Kidney (tissue), 14 donors: Measurements from ENCODE around the gene OAS2. TPM values are rescaled to one million over a fixed set of nuclear protein-coding genes. Genes with fewer than 3 reads are reported as not detected.

Experiments used
- DNase-seq, 5 donors: peaks; one replicate each; pipeline ENCODE4 v3.0.0-alpha.2; 2013 to 2020
- FAIRE-seq: peaks from 2 replicates; lab custom pipeline; 2012; peaks lifted over from hg19 to GRCh38; lab: Jason Lieb, UNC
- H3K27ac ChIP-seq, 2 donors: one replicate each; pipeline ENCODE4 v1.7.0; 2013; ENCODE audit warnings: low read depth in 2 of 2, low read length in 2 of 2, inconsistent platforms in 1 of 2
- H3K27me3 ChIP-seq: one replicate; pipeline ENCODE4 v1.7.1; 2013; ENCODE audit warnings: low read length, inconsistent platforms; ENCODE audit not compliant: control insufficient read depth, insufficient read depth
- H3K36me3 ChIP-seq, 3 donors: one replicate each; pipeline versions ENCODE4 v1.7.0 to v1.7.1; 2013; ENCODE audit warnings: low read length in 3 of 3, control low read depth in 1 of 3, inconsistent platforms in 1 of 3; ENCODE audit not compliant: insufficient read depth in 3 of 3, control insufficient read depth in 2 of 3
- H3K4me1 ChIP-seq, 3 donors: one replicate each; pipeline versions ENCODE4 v1.7.0 to v1.7.1; 2013; ENCODE audit warnings: low read length in 3 of 3, inconsistent platforms in 1 of 3, low read depth in 1 of 3; ENCODE audit not compliant: control insufficient read depth in 2 of 3, insufficient read depth in 2 of 3
- H3K4me3 ChIP-seq, 3 donors: one replicate each; pipeline versions ENCODE4 v1.7.0 to v1.8.1; 2013; ENCODE audit warnings: low read length in 3 of 3, control low read depth in 1 of 3, inconsistent platforms in 1 of 3
- H3K9ac ChIP-seq, 3 donors: one replicate each; pipeline versions ENCODE4 v1.7.0 to v1.7.1; 2013; ENCODE audit warnings: low read length in 3 of 3, control low read depth in 1 of 3, inconsistent platforms in 1 of 3
- H3K9me3 ChIP-seq, 3 donors: one replicate each; pipeline versions ENCODE4 v1.7.0 to v1.7.1; 2013; ENCODE audit warnings: low read length in 3 of 3, control low read depth in 1 of 3, inconsistent platforms in 1 of 3; ENCODE audit not compliant: control insufficient read depth in 2 of 3, insufficient read depth in 1 of 3
- CTCF ChIP-seq: IDR thresholded peaks from 3 replicates; pipeline ENCODE4 v1.5.1; 2012; ENCODE audit warnings: mild to moderate bottlenecking, moderate library complexity, borderline replicate concordance; ENCODE audit not compliant: insufficient read depth; ENCODE audit errors: extremely low read depth
- intact Hi-C: fragments of 100-400 bp; cut with DNase I; formaldehyde crosslinking; loops from one replicate; pipeline ENCODE4 v1.11.1; 2022
- polyA plus RNA-seq: library from polyadenylated mRNA; stranded (reverse); fragments of 350-450 nt; fragmentation: Illumina TruSeq; extraction: RNeasy Lipid Tissue Mini Kit (QIAGEN cat#74804); gene quantifications from one replicate; pipeline ENCODE4 v1.2.3, GENCODE V29; 2014; ENCODE audit warnings: low read depth, low replicate concordance; ENCODE audit not compliant: insufficient read depth
- total RNA-seq: library from RNA; stranded (reverse); fragmentation: NEBNext Ultra II Directional; extraction: Animal tissue kit (Norgen Biotek cat#: 25700); gene quantifications from one replicate; pipeline ENCODE4 v1.2.1, GENCODE V29; 2021
- donor health status: control.
- donor health status: control.
- donor health status: control.
- donor health status: control.
- donor health status: control.
- donor health status: DM: yes; HTN: yes; CAD: no.
- donor health status: Normal renal cell carcinoma (clear cell type).

Gene OAS2
- total and polyA plus RNA-seq, 2 donors from 2014 or later, result 5.0 to 11.7 TPM

- Histone ChIP-seq H3K36me3 (no peaks in the 10 kb centered on the region), H3K4me1 (peaks cover 0 to 3% (median 0%) of the 10 kb centered on the region in 3 donors), H3K27me3 (no peaks in the 10 kb centered on the region), H3K9me3 (no peaks in the 10 kb centered on the region), H3K27ac (no peak overlapping the region), H3K4me3 (no peak overlapping the region), H3K9ac (no peak overlapping the region)
- TF ChIP-seq CTCF, result no peak
- intact Hi-C loops, result no loop called here
- DNase-seq, result no peak
- FAIRE-seq, result no peak
Measured at GRCh38 chr12:113027726-113028125, 49.4 kb downstream of the OAS2 start.

GRCh38 chr12:113030875-113031525 lies 52.7 kb downstream of the OAS2 start:
- H3K9me3 ChIP-seq, result no peaks in the 10 kb centered on the region
- no peak overlapping the region for H3K9ac ChIP-seq
- peaks cover 0 to 3% (median 0%) of the 10 kb centered on the region in 3 donors for H3K4me1 ChIP-seq
- peak; percentile 54 for TF ChIP-seq CTCF
- H3K4me3 ChIP-seq, result no peak overlapping the region
- no peaks in the 10 kb centered on the region for H3K27me3 ChIP-seq
- peak in 4 of 5 donors; percentile 66 to 87 (median 74) for DNase-seq
- no peak overlapping the region for H3K27ac ChIP-seq
- peak; percentile 19 for FAIRE-seq
- no peaks in the 10 kb centered on the region for H3K36me3 ChIP-seq
- intact Hi-C loops, result no loop called here

- intact Hi-C loops, result no loop called here
- Histone ChIP-seq H3K9me3 (no peaks in the 10 kb centered on the region), H3K9ac (no peak overlapping the region), H3K27me3 (no peaks in the 10 kb centered on the region), H3K36me3 (no peaks in the 10 kb centered on the region), H3K27ac (no peak overlapping the region), H3K4me3 (no peak overlapping the region), H3K4me1 (peaks cover 0 to 4% (median 0%) of the 10 kb centered on the region in 3 donors)
- no peak for DNase-seq
- TF ChIP-seq CTCF, result no peak
- no peak for FAIRE-seq
Measured at GRCh38 chr12:113039911-113040445, 61.7 kb downstream of the OAS2 start.
